ENCODE results near the gene NCK1.
"Not testable (repeated sequence)": the region's sequence is repeated elsewhere in the genome, so short reads cannot be mapped to it uniquely, and the experiment has no call there.

NCK1 gene

GRCh38 chr3:136862617-136863322 is 762 bp downstream of the NCK1 start:
- DNase-seq: peak; percentile 69

DNA sequence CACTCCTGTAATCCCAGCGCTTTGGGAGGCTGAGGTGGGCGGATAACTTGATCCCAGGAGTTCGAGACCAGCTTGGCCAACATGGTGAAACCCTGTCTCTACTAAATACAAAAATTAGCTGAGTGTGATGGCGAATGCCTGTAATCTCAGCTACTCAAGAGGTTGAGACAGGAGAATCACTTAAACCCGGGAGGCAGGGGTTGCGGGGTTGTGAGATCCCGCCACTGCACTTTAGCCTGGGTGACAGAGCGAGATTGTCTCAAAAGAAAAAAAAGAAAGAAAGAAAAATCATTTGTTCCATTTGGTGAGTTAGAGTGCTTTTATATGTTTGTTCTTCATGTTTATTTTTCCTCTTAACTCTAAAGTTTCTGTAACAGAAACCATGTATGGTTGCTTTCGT is 7.3 kb downstream of the NCK1 start:
- no peak for DNase-seq

DNA sequence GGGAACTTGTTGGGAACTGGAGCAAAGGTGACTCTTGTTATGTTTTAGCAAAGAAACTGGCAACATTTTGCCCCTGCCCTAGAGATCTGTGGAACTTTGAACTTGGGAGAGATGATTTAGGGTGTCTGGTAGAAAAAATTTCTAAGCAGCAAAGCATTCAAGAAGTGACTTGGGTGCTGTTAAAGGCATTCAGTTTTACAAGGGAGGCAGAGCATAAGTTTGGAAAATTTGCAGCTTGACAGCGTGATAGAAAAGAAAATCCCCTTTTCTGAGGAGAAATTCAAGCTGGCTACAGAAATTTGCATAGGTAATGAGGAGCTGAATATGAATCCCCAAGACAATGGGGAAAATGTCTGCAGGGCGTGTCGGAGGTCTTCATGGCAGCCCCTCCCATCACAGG is 10.2 kb downstream of the NCK1 start:
- not testable (repeated sequence) for DNase-seq

DNA sequence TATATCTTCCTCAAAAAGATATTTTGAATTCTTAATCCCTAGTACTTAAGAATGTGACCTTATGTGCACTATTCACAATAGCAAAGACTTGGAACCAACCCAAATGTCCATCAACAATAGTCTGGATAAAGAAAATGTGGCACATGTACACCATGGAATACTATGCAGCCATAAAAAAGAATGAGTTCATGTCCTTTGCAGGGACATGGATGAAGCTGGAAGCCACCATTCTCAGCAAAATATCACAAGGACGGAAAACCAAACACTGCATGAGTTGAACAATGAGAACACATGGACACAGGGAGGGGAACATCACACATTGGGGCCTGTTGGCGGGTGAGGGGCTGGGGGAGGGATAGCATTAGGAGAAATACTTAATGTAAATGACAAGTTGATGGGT is 17.5 kb downstream of the NCK1 start:
- DNase-seq: not testable (repeated sequence)

- peak; percentile 68 for DNase-seq
These were observed 20.6 kb downstream of the NCK1 start for GRCh38 chr3:136882571-136882970.

DNA sequence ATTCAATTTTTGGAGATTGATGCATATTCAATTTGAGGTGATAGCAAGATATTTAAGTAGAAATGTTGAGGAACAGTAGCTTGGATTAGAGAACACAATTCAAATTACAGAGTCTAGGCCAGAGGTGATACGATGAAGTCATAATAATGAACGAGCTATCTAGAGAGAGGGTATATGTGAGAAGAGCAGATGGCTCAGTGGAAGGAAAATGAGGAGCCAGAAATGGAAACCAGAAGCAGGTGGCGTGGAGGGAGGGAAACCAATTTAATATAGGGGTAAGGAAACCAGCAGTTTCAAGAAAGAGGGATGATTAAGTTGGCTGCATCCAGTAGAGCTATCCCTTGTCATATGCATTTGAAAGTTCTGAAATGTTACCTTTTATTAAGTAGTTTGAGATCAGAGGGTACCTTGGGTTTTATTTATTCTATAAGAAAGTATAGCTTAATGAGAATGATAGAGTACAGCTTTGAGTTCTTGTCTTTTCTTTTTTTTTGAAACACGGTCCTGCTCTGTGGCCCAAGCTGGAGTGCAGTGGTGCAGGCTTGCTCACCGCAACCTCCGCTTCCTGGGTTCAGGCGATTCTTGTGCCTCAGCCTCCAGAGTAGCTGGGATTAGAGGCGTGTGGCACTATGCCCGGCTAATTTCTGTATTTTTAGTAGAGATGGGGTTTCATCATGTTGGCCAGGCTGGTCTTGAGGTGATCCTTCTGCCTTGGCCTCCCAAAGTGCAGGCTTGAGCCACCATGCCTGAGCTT is 22.1 kb downstream of the NCK1 start:
- DNase-seq: no peak

DNA sequence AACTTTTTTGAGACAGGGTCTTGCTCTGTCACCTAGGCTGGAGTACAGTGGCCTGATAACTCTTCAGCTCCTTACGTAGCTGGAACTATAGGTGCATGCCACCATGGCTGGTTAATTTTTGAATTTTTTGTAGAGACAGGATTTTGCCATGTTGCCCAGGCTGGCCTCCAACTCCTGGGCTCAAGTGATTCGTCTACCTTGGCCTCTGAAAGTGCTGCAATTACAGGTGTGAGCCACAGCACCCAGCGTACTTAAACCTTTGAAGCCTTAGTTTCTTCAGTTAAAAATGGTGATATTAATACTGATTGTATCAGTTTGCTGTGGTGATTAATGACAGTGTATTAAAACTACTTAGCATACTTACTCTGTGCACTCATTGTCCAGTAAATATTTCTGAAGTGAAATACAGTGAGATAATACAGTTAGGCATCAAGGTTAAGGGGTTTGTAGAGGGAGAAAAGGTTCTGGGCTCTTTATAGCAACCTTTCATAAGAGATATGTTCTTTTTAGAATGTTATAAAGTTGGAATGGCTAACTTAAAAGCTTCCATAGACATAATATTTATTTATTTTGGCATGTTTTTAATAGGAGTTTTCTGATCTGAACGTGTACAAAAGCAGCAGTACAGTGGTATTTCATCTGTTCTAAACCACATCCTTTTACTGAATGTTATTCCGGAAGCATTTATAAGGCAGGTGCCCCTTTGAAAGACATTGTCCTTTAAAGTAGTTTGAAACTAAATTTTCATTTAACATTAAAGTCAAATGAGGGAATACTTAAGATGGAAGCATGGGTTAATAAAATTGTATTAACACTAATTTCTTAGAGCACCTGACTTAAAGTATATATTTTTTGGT is 23.6 kb downstream of the NCK1 start:
- no peak for DNase-seq

- DNase-seq: no peak
These were observed 27.9 kb downstream of the NCK1 start for GRCh38 chr3:136889947-136890346.

GRCh38 chr3:136891934-136892855 is 30.2 kb downstream of the NCK1 start:
- DNase-seq: no peak

- no peak for DNase-seq
These were observed 31.9 kb downstream of the NCK1 start for GRCh38 chr3:136893848-136894443.

DNA sequence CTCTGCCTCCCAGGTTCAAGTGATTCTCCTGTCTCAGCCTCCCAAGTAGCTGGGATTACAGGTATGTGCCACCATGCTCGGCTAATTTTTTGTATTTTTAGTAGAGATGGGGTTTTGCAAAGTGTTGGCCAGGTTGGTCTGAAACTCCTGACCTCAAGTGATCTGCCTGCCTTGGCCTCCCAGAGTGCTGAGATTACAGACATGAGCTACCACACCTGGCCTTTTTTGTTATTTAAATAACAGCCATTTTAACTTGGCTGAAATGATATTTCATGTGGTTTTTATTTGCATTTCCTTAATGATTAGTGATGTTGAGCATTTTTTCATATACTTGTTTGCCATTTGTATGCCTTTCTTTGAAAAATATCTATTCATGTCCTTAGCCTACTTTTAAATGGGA is 35.2 kb downstream of the NCK1 start:
- DNase-seq: not testable (repeated sequence)

DNA sequence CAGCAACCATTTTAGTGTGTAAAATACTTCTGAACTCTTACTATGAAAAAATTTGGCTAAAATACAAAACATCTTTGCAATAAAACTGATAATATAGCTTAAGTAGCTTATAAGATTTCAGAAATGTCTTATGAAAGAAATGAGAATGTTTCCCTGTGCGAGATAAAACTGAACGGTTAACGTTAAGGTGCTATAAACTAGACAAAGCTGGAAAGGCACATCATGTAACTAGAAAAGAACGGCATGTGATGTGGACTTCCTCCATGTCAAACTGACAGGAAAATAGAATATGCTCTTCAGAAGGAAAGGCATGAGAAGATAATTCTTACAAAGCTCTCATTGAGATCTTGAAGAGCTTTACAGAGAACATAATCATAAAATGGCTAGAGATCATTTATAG is 36.5 kb downstream of the NCK1 start:
- no peak for DNase-seq

- no peak for DNase-seq
These were observed 36.9 kb downstream of the NCK1 start for GRCh38 chr3:136898954-136899353.

DNA sequence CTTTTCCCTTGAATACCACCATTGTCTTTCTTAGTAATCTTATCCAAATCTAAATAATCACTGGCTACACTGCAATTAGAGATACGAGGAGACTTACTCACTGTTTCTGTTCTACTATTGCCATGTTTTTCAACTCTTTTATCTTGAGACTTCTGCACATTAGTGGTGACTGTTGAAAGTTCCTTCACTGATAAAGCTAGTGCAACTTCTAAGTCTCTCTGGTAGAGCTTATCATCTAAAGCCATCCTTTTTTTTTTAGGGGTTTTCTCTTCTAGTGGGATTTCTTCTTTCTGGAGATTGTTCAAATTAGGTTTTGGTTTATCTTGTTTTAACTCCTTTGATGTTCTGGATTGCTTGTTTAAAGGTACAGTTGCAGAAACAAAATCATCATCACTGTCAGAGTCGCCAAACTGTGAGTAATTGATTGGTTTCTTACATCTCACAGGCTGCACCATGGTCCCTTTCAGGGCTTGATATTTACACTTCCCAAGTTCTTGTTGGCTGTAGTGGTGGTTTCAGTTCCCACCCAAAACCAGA is 37.7 kb downstream of the NCK1 start:
- DNase-seq: peak; percentile 92

DNA sequence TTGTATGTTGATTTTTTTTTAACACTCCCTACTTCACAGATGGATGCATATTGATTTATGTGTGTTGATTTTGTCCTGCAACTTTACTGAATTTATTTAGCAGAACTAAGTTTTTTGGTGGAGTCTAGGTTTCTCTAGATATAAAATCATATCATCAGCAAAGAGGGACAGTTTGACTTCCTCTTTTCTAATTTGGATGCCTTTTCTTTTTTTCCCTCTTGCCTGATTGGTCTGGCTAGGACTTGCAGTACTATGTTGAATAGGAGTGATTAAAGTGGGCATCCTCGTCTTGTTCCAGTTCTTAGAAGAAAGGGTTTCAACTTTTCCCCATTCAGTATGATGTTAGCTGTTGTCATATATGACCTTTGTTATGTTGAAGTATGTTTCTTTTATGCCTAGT is 38.7 kb downstream of the NCK1 start:
- not testable (repeated sequence) for DNase-seq

GRCh38 chr3:136901391-136901790 is 39.4 kb downstream of the NCK1 start:
- no peak for DNase-seq

GRCh38 chr3:136902530-136902929 is 40.5 kb downstream of the NCK1 start:
- DNase-seq: peak; percentile 45

GRCh38 chr3:136903899-136904298 is 41.9 kb downstream of the NCK1 start:
- DNase-seq: no peak

GRCh38 chr3:136904746-136905145 is 42.7 kb downstream of the NCK1 start:
- DNase-seq: no peak

- DNase-seq: no peak
These were observed 43.5 kb downstream of the NCK1 start for GRCh38 chr3:136905549-136905948.

DNA sequence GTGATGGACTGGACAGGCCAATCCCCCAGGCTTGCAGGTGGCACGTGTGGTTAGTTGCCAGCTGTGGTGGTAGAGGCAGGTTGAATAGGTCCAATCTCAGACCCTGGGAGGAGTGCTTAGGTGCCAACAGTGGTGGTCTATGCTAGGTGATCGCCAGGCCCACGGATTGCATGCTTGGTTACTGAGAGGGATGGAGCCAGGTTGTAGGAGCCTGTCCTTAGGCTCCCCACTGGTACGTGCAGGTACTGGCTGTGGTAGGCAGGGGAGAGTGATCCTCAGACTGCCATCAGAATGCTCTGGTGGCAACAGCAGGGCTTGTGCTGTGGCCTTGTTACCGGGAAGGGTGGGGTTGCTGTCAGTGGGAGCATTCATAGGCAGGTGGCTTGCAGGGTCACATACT is 44.7 kb downstream of the NCK1 start:
- no peak for DNase-seq

- DNase-seq: no peak
These were observed 46.3 kb downstream of the NCK1 start for GRCh38 chr3:136908297-136908696.
